IPS-NIHi7 (cell line): Measurements from ENCODE around the gene HS3ST1.
"Not testable (repeated sequence)": the region's sequence is repeated elsewhere in the genome, so short reads cannot be mapped to it uniquely, and the experiment has no call there.

Experiments used
- DNase-seq: peaks from one replicate; pipeline ENCODE4 v3.0.0; 2012; ENCODE audit warnings: mixed read lengths; ENCODE audit errors: extremely low spot score

The HS3ST1 gene

DNA sequence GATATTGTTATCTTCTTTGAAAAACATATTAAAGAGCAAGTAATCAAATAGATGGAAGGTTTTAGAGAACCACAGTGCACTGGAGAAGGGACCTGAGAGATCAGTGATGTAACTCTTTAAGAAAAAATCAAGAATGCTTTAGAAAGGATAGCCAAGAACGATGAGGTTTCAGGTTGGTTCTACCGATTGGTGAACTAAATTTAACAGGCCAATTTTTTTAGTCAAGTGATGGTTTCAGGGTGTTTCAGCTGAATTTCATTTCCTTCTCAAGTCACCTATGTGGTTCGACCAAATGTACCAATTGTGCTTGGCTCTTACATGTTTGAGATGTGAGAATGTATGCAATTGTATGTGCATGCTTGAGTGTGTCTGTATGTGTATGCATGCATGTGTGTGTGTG lies 26.5 kb downstream of the HS3ST1 start:
- DNase-seq, result no peak

DNA sequence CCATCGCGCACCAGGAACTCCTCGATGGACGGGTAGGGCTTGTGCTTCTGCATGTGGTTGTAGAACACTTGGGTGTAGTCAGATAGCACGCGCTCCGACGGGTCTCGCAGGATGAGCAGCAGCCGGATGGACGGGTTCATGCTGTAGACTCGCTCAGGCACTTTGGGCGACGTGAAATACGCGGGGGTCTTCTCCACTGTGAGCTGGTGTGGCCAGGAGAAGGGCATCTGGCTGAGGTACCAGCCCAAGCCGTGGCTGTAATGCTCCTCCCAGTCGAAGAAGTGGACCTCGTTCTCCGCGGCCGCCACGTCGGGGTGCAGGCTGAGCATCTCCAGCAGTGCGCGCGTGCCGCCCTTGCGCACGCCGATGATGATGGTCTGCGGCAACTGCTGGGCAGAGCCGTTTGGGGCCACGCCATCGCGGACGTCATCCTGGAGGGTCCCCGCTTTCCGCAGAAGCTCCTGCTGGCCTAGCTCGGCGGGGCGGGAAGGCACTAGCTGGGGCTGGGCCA lies 29.2 kb downstream of the HS3ST1 start:
- no peak for DNase-seq

DNA sequence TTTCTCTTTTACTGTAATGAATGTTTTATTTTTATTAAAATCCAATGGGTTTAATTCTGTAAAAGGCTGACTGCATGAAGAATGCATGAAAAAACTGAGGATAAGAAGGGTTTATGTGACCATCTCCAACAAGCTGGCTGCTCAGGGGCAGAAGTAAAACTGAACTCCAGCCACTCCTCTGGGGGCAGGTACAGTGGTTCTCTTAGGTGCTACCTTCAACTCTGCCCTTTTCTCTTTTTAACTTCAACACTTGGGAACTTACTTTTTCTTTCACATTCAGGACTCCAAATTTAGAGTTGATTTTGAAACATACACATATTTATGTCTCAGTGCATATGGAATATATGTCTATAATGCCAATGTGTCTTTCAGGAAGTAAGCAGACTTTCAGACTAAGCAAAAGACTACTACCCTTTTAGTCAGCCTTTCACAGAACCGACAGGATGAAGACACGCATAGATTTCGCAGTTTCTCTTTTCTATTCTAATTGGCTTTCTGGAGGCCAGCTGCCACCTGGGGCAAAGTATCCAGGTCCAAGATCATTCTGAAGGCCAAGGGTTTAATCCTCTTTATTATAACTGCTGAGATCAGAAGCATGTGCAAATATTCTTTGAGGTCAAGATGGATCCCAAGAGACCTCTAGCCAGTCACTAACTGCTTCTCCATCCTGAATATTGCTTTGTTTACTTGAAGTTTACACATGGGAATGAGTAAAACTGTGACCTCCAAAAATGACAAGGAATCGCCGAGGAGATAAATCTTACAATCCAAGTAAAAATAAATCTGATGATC lies 30.7 kb downstream of the HS3ST1 start:
- DNase-seq, result no peak

DNA sequence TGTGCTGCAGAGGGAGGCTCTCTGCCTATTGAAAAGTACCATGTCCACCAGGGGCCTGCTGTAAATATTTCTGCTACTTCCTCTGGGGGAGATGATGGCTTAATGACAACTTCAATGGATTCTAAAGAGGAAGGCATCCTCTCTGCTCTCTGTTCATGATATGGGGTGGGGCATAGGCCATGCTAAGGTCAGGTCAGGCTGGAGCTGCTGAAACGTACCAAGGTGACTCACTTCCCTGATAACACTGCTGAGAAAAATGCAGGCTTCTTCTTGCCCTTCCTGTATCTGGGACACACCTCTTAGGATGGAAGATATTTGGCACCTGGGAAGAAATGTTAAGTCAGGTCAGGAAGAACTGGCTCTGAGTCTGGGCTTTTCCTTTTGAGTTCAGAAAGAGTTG lies 31.5 kb downstream of the HS3ST1 start:
- DNase-seq, result no peak

DNA sequence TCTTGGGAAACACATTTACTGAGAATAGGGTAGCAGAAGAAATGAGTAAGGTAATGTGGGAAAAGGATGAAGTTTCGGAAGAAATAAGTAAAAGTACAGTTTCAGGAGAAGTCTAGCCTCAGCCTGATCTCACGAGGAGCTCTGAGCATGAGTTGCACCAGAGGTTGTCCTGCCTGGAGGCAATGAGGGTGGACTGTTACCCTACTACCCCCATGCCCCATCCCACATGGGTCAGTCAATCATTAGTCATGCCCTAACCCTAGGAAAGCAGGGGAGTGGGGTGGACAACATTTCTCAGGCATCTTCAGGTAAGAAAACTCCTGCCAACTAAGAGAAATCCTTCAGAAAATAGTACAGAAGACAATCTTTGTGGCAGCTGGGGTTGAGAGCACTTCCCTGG lies 35.1 kb downstream of the HS3ST1 start:
- DNase-seq, result no peak

DNA sequence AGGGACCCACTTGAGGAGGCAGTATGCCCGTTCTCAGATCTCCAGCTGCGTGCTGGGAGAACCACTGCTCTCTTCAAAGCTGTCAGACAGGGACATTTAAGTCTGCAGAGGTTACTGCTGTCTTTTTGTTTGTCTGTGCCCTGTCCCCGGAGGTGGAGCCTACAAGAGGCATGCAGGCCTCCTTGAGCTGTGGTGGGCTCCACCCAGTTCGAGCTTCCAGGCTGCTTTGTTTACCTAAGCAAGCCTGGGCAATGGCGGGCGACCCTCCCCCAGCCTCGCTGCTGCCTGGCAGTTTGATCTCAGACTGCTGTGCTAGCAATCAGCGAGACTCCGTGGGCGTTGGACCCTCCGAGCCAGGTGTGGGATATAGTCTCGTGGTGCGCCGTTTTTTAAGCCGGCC lies 44.6 kb downstream of the HS3ST1 start:
- not testable (repeated sequence) for DNase-seq

DNA sequence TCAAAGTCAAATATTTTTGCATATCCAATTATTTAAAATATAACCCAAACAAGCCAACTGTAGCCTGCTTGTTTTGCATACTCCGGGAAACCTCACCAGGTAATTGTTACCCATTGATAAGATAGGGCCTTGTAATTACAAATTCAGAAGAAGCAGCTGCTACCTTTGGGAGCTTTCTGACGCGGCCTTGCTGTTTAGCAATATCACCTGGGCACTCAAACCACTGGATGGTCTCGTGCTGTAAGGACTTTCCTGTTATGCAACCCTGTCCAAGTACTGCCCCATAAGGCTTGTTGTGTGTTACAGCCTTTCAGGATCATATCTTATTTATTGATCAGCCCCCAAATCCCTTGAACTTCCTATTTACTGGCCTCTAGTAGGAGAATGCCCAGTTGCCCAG lies 52.1 kb downstream of the HS3ST1 start:
- DNase-seq, result no peak

DNA sequence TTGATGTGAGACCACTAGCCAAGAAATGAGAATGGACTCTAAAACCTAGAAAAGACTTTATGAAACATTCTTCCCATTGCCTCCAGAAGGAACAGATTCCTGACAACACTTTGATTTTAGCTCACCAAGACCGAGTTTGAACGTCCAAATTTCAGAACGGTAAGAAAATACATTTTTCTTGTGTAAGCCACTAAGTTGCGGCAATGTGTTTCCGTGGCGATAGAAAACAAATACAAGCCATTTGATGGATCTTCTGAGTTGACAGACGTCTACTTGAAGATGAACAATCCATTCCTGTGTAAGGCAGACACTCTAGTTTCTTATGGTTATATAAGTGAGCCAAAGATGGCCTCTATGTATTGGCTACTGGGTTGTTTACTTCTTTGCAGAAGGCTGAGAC lies 52.5 kb downstream of the HS3ST1 start:
- no peak for DNase-seq

DNA sequence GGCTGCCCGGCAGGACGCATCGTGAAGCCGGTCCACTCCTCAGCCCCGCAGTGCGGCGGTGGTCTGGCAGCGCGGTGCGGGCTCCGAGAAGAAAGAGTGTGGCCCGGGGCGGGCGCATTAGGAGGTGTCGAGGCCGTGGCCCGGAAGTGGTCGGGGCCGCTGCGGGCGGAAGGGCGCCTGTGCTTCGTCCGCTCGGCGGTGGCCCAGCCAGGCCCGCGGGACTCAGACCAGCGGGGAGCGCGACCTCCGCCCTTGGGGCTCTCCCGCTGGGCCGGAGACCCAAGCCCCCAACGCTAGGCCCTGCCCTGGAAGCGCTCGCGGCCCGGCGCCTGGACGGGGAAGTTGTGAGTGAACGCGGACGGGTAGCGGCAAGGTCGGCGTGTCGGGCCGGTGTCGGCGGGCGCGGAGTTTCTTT lies 60.0 kb downstream of the HS3ST1 start:
- no peak for DNase-seq

DNA sequence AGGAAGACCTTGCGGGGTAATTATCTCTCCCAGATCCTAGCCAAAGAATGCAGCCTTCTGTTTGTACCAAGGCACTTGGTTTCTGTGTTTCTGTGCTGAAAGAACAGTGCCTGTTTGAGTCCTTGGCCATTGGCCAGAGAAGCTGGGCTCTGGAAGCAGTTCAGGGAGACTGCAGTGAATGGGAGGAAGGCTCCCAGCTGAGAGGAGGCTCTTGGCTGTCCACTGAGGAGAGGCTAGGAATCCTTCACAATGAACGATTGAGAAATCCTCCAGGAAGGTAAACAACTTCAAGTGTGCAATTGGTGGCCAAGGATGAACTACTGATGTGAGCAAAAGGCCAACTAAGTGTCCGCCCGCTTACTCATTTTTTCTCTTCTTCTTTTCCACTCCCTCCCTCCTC lies 61.3 kb downstream of the HS3ST1 start:
- DNase-seq, result peak; percentile 13

DNA sequence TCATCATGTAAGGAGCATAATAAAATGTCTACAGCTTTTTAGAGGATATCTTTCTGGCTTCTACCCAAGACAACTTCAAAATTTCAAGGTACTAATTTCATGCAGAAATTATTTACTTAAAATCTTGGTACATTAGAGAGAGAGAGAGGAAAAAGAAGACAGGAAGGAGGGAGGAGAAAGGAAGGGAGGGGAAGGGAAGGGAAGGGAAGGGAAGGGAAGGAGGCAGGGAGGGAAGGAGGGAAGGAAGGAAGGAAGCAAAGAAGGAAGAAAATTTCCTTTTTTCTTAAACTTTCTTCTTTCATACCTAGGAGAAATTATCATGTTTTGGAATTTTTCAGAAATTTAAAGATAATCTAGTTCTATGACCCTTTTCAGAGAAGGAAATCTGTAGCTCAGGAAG lies 61.8 kb downstream of the HS3ST1 start:
- DNase-seq, result no peak

DNA sequence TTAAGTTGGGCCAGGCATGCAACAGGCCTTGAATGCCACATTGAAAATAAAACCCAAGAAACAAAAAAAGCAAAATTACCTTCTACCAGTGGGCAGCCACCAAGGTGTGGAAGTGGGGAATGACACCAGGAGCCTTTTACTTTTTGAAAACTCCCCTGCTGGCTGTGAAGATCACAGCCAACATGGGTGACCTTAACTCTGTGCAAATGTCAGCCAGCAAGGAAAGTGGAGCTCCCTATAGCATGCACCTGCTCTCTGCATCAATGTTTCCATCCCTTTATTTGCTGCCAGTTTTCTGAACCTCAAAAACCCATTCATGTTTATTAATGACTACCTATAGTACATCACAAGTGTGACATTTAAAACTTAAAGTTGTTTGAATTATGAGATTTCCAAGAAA lies 63.7 kb downstream of the HS3ST1 start:
- no peak for DNase-seq

DNA sequence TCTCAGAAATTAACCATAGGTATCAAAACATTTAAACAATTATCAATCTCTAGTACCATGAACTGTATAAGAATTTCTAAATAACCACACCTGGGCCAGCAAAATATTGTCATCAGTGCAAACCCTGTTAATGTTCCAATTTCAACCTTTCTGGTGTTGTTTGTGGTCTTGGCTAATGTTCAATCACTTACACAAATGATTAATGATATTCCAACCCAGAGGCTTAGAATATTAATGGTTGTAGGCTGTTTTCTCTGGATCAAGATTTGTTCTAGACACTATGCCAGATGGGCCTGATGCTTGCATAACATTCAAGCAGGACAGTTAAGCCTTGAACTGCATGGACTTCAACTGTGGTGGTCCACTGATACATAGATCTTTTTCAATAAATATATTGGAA lies 69.1 kb downstream of the HS3ST1 start:
- no peak for DNase-seq

DNA sequence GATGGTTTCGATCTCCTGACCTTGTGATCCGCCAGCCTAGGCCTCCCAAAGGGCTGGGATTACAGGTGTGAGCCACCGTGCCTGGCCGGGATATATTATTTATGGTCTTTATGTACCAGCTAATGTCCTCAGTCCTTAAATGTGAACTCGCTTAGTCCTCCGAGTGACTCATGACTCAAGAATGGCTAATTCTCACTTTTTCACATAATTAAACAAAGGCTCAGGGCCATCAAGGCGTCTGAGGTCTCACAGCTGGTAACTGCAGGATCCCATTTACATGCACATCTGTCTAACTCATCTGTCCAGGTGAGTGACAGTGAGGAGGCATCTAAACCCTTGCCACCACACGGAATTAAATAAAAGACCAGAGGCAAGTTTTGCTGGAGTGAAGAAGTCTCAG lies 73.5 kb downstream of the HS3ST1 start:
- DNase-seq, result no peak

DNA sequence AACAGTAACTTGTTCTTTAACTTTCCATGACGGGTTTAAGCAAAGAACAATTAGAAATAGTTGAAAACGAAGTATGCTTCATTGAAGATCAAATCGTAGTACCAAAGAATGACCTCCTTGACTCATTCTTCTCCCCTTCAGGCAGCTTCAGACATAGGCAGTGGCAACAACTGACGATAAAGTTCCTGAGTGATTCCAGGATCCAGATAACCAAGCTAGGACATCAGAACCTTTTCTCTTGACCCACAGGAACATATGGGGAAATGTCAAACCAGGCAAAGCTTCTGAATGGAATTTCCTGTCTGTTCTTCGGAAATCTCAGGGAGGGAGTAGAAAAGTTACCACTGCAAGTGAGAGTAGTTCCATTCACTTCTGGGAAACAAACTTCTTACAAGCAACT lies 74.2 kb downstream of the HS3ST1 start:
- no peak for DNase-seq

DNA sequence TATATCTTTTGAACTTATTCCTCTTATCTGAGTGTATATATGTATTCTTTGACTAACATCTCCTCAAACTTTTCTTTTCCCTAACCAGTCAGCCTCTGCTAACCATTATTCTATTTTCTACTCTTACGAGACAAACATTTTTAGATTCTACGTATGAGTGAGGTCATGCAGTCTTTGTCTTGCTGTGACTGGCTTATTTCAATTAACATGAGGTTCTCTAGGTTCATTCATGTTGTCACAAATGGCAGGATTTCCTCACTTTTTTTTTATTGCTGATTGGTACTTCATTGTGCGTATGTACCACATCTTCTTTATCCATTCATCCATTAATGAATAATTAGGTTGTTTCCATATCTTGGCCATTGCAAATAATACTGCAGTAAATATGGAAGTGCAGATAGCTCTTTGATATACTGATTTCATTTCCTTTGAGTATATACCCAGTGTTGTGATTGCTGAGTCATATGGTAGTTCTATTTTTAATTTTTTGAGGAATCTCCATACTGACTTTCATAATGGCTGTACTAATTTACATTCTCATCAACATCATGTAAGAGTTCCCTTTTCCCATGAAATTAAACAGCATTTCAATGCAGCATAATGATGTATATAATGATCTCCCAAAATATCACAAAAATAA lies 80.1 kb downstream of the HS3ST1 start:
- no peak for DNase-seq

DNA sequence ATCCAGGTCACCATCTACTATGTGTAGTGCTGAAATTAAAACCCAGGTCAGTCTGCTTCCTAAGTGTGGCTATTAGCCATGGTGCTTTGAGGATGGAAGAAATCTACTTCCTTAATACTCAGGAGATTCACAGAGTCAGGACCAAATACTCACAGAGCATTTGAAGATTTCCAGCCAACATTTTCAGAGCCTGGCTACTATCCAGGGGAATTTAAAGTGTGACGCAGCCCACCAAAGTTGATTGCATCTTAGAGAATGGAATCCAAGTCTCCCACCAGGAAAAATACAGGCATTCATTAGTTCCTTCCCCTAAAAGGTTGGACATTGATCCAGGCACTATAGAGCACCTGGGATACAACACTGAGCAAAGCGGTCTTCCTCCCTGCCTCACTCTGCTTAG lies 83.8 kb downstream of the HS3ST1 start:
- DNase-seq, result no peak

DNA sequence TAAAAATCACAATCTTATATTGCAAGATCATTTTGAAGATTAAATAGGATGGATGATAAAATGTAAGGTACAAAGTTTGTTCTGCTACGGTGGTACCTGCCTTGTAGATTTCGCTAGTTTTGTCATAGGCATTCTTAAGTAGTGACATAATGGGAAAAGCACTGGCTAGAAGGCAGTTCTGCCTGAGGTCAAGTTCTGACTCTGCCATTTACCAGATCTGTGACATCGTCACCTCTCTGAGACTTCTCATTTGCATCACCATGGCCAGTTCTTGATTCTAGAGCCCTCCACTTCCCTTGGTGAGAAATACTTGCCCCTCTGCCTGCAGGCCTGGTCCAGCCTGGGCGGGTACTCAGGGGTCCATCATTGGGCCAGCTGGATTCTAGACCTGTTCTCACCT lies 85.2 kb downstream of the HS3ST1 start:
- DNase-seq, result peak; percentile 9
